ENCODE data around the gene GFAP.

- TF ChIP-seq ZFP37 (tag by site-specific recombination; IDR thresholded peaks at IDR 0.05) (no peak), ZNF184 (tag by site-specific recombination; IDR thresholded peaks at IDR 0.05) (no peak), ZNF121 (tag by site-specific recombination; IDR thresholded peaks at IDR 0.05) (no peak), ZFHX2 (tag by site-specific recombination; conservative IDR thresholded peaks at IDR 0.05) (no peak), ZNF280D (tag by site-specific recombination; IDR thresholded peaks at IDR 0.05) (no peak), CTCF (tag by site-specific recombination; IDR thresholded peaks at IDR 0.05) (no peak), ZNF138 (tag by site-specific recombination; IDR thresholded peaks at IDR 0.05; ENCODE audit: borderline replicate concordance) (no peak), ZNF768 (tag by site-specific recombination; IDR thresholded peaks at IDR 0.05) (no peak), ZNF660 (tag by site-specific recombination; IDR thresholded peaks at IDR 0.05) (no peak), ZSCAN4 (tag by site-specific recombination; IDR thresholded peaks at IDR 0.05) (no peak), TCF7L2 (IDR thresholded peaks at IDR 0.05; ENCODE audit: borderline replicate concordance, low read depth, low read length) (no peak), ZIC2 (tag by site-specific recombination; IDR thresholded peaks at IDR 0.05) (no peak), SP2 (tag by site-specific recombination; IDR thresholded peaks at IDR 0.05) (no peak), ZNF501 (tag by site-specific recombination; IDR thresholded peaks at IDR 0.05) (no peak)
Measured at GRCh38 chr17:44908761-44909326, 6.5 kb downstream of the GFAP start.

Measured in HEK293 (cell line).